Measurements from ENCODE around the gene TTBK2. TPM values are rescaled to one million over a fixed set of nuclear protein-coding genes. Genes with fewer than 3 reads are reported as not detected.

Gene TTBK2
- polyA plus RNA-seq, 4 donors: 0.45 to 5.3 (median 1.4) TPM

DNA sequence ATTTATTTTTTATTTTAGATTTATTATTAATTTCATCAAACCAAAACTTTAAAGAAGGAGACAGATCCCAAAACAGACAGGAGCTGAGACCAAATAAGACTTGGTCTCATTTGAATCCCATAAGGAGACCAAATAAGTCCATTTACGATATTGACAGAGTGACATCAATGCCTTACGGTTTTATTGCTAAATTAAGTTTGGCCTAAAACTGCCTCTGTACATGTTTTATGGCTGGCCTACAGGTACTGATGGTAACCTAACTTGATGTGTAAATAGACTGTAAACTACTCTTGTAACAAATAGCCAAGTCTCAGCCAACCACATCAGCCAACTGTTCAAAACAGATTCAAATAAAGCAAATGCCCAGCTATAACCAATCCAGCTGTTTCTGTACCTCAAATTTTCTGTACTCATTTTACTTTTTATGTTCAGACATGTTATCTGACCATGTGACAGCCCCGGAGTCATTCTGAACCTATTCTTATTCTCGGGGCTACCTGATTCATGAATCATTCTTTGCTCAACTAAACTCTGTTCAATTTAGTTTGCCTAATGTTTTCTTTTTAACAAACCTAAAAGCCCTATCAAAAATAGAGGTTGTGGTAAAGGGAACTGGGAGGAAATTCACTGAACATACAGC is 94.2 kb downstream of the TTBK2 start:
- peaks cover 0 to 4% (median 0%) of the 10 kb centered on the region in 3 donors for H3K36me3 ChIP-seq (ENCODE audit: control insufficient read depth in 3 of 3, insufficient read depth in 2 of 3, low read depth in 1 of 3, low read length in 3 of 3)

DNA sequence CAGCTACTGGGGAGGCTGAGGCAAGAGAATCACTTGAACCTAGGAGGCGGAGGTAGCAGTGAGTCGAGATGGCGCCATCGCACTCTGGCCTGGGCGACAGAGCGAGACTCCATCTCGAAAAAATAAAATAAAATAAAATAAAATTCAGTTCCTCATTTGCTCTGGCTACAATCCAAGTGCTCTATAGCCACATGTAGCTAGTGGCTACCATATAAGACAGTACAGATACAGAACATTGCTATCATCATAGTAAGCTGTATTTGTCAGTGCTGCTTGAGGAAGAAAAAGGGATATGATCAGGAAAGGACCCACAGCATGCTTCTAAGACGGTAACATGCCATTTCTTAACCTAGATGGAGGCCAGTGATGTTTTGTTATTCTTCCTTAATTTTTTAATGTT is 95.0 kb downstream of the TTBK2 start:
- Histone ChIP-seq H3K4me3 (ENCODE audit: low read depth in 1 of 3, low read length in 3 of 3) (no peak overlapping the region), H3K27ac (ENCODE audit: low read depth in 1 of 3, low read length in 2 of 3) (no peak overlapping the region)
- WGBS, 3 donors: 96 to 97% (median 96%) methylated on average over 8 of the region's 8 CpGs

More for the DNA sequence above, 94.2 kb downstream of the TTBK2 start:
- H3K4me1 ChIP-seq (ENCODE audit: control insufficient read depth in 3 of 3, insufficient read depth in 2 of 3, low read depth in 1 of 3, low read length in 2 of 3): no peaks in the 10 kb centered on the region
- no peak overlapping the region for H3K4me3 ChIP-seq (ENCODE audit: low read depth in 1 of 3, low read length in 3 of 3)
- no peaks in the 10 kb centered on the region for H3K9me3 ChIP-seq (ENCODE audit: control insufficient read depth in 2 of 2, insufficient read depth in 1 of 2, low read depth in 1 of 2, low read length in 1 of 2)
- peak in 1 of 2 donors; percentile 5 for DNase-seq
- WGBS, 3 donors: 72 to 80% (median 73%) methylated on average over 4 of the region's 4 CpGs
- no peak overlapping the region for H3K27ac ChIP-seq (ENCODE audit: low read depth in 1 of 3, low read length in 2 of 3)
- no peaks in the 10 kb centered on the region for H3K27me3 ChIP-seq (ENCODE audit: control insufficient read depth in 3 of 3, insufficient read depth in 3 of 3, low read length in 3 of 3)
- no peak for FAIRE-seq

DNA sequence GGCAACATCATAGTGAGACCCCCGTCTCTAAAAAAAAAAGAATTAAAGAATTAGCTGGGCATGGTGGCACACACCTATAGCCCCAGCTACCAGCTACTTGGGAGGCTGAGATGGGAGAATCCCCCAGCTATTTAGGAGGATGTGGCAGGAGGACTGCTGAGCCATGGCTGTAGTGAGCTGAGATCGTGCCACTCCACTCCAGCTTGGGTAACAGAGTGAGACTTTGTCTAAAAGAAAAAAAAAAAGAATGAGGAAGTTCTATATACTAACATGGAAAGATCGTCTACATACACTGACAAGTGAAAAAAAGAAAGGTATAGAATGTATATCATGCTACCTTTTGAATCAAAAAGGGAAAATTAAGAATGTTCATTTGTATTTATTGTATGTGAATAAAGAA is 99.8 kb downstream of the TTBK2 start:
- no peak overlapping the region for H3K27ac ChIP-seq (ENCODE audit: low read depth in 1 of 3, low read length in 2 of 3)
- DNase-seq (no peak), FAIRE-seq (no peak)
- H3K9me3 ChIP-seq (ENCODE audit: control insufficient read depth in 2 of 2, insufficient read depth in 1 of 2, low read depth in 1 of 2, low read length in 1 of 2): no peaks in the 10 kb centered on the region
- no peaks in the 10 kb centered on the region for H3K4me1 ChIP-seq (ENCODE audit: control insufficient read depth in 3 of 3, insufficient read depth in 2 of 3, low read depth in 1 of 3, low read length in 2 of 3)
- H3K36me3 ChIP-seq (ENCODE audit: control insufficient read depth in 3 of 3, insufficient read depth in 2 of 3, low read depth in 1 of 3, low read length in 3 of 3): peaks cover 0 to 6% (median 0%) of the 10 kb centered on the region in 3 donors
- 88 to 95% (median 89%) methylated on average over 3 of the region's 3 CpGs for WGBS, 3 donors
- H3K27me3 ChIP-seq (ENCODE audit: control insufficient read depth in 3 of 3, insufficient read depth in 3 of 3, low read length in 3 of 3): no peaks in the 10 kb centered on the region
- no peak overlapping the region for H3K4me3 ChIP-seq (ENCODE audit: low read depth in 1 of 3, low read length in 3 of 3)

More for the DNA sequence above, 95.0 kb downstream of the TTBK2 start:
- H3K4me1 ChIP-seq (ENCODE audit: control insufficient read depth in 3 of 3, insufficient read depth in 2 of 3, low read depth in 1 of 3, low read length in 2 of 3): no peaks in the 10 kb centered on the region
- no peak for DNase-seq
- no peaks in the 10 kb centered on the region for H3K27me3 ChIP-seq (ENCODE audit: control insufficient read depth in 3 of 3, insufficient read depth in 3 of 3, low read length in 3 of 3)
- H3K36me3 ChIP-seq (ENCODE audit: control insufficient read depth in 3 of 3, insufficient read depth in 2 of 3, low read depth in 1 of 3, low read length in 3 of 3): peaks cover 0 to 6% (median 0%) of the 10 kb centered on the region in 3 donors
- H3K9me3 ChIP-seq (ENCODE audit: control insufficient read depth in 2 of 2, insufficient read depth in 1 of 2, low read depth in 1 of 2, low read length in 1 of 2): no peaks in the 10 kb centered on the region
- no peak for FAIRE-seq

DNA sequence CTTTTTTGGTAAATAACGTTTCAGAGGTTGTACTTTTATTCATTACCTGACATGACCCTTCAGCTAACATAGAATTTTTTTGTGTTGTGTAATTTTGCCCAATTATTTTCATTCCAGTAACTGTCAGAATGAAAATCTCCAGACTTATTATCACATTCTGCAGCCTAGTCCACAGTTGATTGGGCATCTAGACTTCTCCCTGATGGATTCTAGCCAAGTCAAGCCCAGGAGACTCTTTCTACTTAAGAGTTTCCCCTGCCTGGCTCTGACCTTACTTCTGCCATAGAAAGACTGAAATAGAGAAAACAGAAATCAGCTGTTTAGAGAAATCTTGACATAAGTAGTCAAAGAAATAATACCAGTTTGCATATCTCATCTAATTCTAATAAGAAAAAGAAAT is 100.8 kb downstream of the TTBK2 start:
- Histone ChIP-seq H3K4me1 (ENCODE audit: control insufficient read depth in 3 of 3, insufficient read depth in 2 of 3, low read depth in 1 of 3, low read length in 2 of 3) (no peaks in the 10 kb centered on the region), H3K27ac (ENCODE audit: low read depth in 1 of 3, low read length in 2 of 3) (no peak overlapping the region), H3K4me3 (ENCODE audit: low read depth in 1 of 3, low read length in 3 of 3) (no peak overlapping the region), H3K9me3 (ENCODE audit: control insufficient read depth in 2 of 2, insufficient read depth in 1 of 2, low read depth in 1 of 2, low read length in 1 of 2) (no peaks in the 10 kb centered on the region), H3K27me3 (ENCODE audit: control insufficient read depth in 3 of 3, insufficient read depth in 3 of 3, low read length in 3 of 3) (no peaks in the 10 kb centered on the region), H3K36me3 (ENCODE audit: control insufficient read depth in 3 of 3, insufficient read depth in 2 of 3, low read depth in 1 of 3, low read length in 3 of 3) (peaks cover 0 to 6% (median 0%) of the 10 kb centered on the region in 3 donors)
- no peak for FAIRE-seq
- DNase-seq: no peak
- 77 to 87% (median 80%) methylated on average over 1 of the region's 1 CpG for WGBS, 3 donors

DNA sequence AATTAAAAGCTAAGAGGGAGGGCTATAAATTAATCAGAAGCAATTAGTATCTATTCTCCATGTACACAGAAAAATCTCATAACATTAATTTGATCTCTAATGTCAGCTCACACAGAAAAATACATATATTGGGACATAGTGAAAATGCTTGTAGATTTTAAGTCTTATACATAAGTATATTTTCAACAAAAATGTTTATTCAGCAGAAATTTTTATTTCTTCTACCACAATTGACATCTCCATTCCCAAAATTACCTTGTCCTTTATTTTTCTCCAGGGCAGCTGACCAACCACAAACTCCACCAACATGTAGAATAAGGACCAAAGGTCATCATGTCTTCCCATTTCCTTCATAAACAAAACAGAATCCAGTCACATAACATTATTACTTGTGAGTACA is 109.1 kb downstream of the TTBK2 start:
- DNase-seq (no peak), FAIRE-seq (no peak)
- no peak overlapping the region for H3K27ac ChIP-seq (ENCODE audit: low read depth in 1 of 3, low read length in 2 of 3)
- H3K4me1 ChIP-seq (ENCODE audit: control insufficient read depth in 3 of 3, insufficient read depth in 2 of 3, low read depth in 1 of 3, low read length in 2 of 3): no peaks in the 10 kb centered on the region
- no peak overlapping the region for H3K4me3 ChIP-seq (ENCODE audit: low read depth in 1 of 3, low read length in 3 of 3)
- H3K9me3 ChIP-seq (ENCODE audit: control insufficient read depth in 2 of 2, insufficient read depth in 1 of 2, low read depth in 1 of 2, low read length in 1 of 2): no peaks in the 10 kb centered on the region
- H3K27me3 ChIP-seq (ENCODE audit: control insufficient read depth in 3 of 3, insufficient read depth in 3 of 3, low read length in 3 of 3): no peaks in the 10 kb centered on the region
- peaks cover 0 to 5% (median 1%) of the 10 kb centered on the region in 3 donors for H3K36me3 ChIP-seq (ENCODE audit: control insufficient read depth in 3 of 3, insufficient read depth in 2 of 3, low read depth in 1 of 3, low read length in 3 of 3)

DNA sequence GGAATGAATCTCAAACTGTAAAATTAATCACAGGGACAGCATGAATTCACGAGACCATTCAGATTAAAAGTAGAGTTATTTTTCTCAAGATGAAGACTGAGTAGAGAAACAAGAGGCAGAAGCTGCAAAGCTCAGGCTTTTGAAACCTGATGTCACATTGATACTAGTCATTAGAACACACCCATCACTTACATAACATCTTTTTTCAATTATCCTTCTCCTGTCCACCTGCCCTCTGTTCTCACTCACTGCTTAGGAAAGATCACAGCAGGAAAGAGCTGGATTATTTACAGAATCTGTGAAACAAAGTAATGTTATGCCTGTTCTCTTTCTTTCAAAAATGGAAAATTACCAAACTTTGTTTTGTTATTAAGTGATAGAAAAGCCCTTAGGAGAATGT is 111.7 kb downstream of the TTBK2 start:
- H3K4me1 ChIP-seq (ENCODE audit: control insufficient read depth in 3 of 3, insufficient read depth in 2 of 3, low read depth in 1 of 3, low read length in 2 of 3): no peaks in the 10 kb centered on the region
- DNase-seq: no peak

DNA sequence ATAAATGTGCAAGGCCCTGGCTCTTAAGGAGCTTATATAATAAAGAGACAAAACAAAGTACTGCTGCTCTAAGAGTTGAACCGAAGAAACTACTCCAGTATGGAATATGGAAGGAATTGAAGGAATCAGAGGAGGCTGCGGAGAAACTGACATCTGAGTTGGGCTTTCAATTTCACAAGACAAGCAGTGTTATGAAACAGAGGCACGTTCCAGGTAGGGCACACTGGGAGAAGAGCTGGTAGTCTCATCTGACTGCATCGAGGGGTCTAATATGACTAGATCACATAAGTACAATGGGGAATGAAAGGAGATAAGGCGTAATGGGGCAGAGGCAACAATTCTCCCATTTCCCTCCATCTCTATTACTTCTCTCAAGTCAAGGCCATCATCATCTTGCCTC is 115.3 kb downstream of the TTBK2 start:
- H3K4me1 ChIP-seq (ENCODE audit: control insufficient read depth in 3 of 3, insufficient read depth in 2 of 3, low read depth in 1 of 3, low read length in 2 of 3): no peaks in the 10 kb centered on the region
- H3K27ac ChIP-seq (ENCODE audit: low read depth in 1 of 3, low read length in 2 of 3): no peak overlapping the region
- WGBS, 3 donors: 95 to 98% (median 95%) methylated on average over 5 of the region's 5 CpGs
- FAIRE-seq (no peak), DNase-seq (no peak)
- H3K4me3 ChIP-seq (ENCODE audit: low read depth in 1 of 3, low read length in 3 of 3): no peak overlapping the region
- no peaks in the 10 kb centered on the region for H3K27me3 ChIP-seq (ENCODE audit: control insufficient read depth in 3 of 3, insufficient read depth in 3 of 3, low read length in 3 of 3)
- peaks cover 0 to 16% (median 0%) of the 10 kb centered on the region in 3 donors for H3K36me3 ChIP-seq (ENCODE audit: control insufficient read depth in 3 of 3, insufficient read depth in 2 of 3, low read depth in 1 of 3, low read length in 3 of 3)
- no peaks in the 10 kb centered on the region for H3K9me3 ChIP-seq (ENCODE audit: control insufficient read depth in 2 of 2, insufficient read depth in 1 of 2, low read depth in 1 of 2, low read length in 1 of 2)

More for the DNA sequence above, 111.7 kb downstream of the TTBK2 start:
- H3K27me3 ChIP-seq (ENCODE audit: control insufficient read depth in 3 of 3, insufficient read depth in 3 of 3, low read length in 3 of 3): no peaks in the 10 kb centered on the region
- H3K36me3 ChIP-seq (ENCODE audit: control insufficient read depth in 3 of 3, insufficient read depth in 2 of 3, low read depth in 1 of 3, low read length in 3 of 3): peaks cover 0 to 5% (median 1%) of the 10 kb centered on the region in 3 donors
- 95 to 100% (median 97%) methylated on average over 1 of the region's 1 CpG for WGBS, 3 donors
- H3K9me3 ChIP-seq (ENCODE audit: control insufficient read depth in 2 of 2, insufficient read depth in 1 of 2, low read depth in 1 of 2, low read length in 1 of 2): no peaks in the 10 kb centered on the region
- no peak for FAIRE-seq
- H3K27ac ChIP-seq (ENCODE audit: low read depth in 1 of 3, low read length in 2 of 3): no peak overlapping the region
- no peak overlapping the region for H3K4me3 ChIP-seq (ENCODE audit: low read depth in 1 of 3, low read length in 3 of 3)

DNA sequence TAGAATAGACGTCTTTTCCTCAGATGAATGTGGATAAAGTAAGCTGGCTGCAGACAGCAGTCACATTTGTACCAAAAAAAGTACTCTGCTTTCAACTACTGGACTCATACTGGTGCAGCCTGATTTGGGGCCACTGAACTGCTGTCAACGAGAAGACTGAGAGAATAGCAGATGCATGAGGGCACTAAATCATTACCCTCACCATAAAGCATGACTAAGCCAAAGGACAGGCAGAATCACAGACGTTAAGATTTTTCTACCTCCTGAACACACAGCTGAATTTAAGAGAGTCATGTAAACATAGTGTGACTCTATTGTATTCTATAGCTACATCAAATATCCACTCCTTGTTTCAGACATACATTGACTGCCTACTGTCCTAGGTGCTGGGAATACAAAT is 115.8 kb downstream of the TTBK2 start:
- Histone ChIP-seq H3K27me3 (ENCODE audit: control insufficient read depth in 3 of 3, insufficient read depth in 3 of 3, low read length in 3 of 3) (no peaks in the 10 kb centered on the region), H3K9me3 (ENCODE audit: control insufficient read depth in 2 of 2, insufficient read depth in 1 of 2, low read depth in 1 of 2, low read length in 1 of 2) (no peaks in the 10 kb centered on the region), H3K4me3 (ENCODE audit: low read depth in 1 of 3, low read length in 3 of 3) (no peak overlapping the region), H3K4me1 (ENCODE audit: control insufficient read depth in 3 of 3, insufficient read depth in 2 of 3, low read depth in 1 of 3, low read length in 2 of 3) (no peaks in the 10 kb centered on the region), H3K36me3 (ENCODE audit: control insufficient read depth in 3 of 3, insufficient read depth in 2 of 3, low read depth in 1 of 3, low read length in 3 of 3) (peaks cover 0 to 16% (median 0%) of the 10 kb centered on the region in 3 donors), H3K27ac (ENCODE audit: low read depth in 1 of 3, low read length in 2 of 3) (no peak overlapping the region)
- DNase-seq: no peak
- 65 to 74% (median 73%) methylated on average over 3 of the region's 3 CpGs for WGBS, 3 donors
- FAIRE-seq: no peak

DNA sequence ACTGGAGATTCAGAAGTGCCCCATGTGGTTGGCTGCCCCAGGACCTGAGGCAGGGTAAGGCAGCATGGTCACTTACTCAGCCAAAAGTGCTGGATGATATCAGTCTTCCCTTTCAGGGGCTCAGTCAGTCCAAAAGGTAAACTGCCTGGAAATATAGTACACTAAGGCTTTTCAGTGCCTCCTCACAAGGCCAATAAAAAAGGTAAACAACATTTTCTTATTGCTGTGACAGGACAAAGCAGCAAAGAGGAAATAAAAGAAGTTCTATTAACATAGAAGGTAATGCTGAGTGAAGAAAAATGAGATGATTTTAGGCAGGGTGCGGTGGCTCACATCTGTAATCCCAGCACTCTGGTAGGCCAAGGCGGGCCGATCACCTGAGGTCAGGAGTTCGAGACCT is 117.1 kb downstream of the TTBK2 start:
- Histone ChIP-seq H3K36me3 (ENCODE audit: control insufficient read depth in 3 of 3, insufficient read depth in 2 of 3, low read depth in 1 of 3, low read length in 3 of 3) (peaks cover 0 to 16% (median 0%) of the 10 kb centered on the region in 3 donors), H3K4me1 (ENCODE audit: control insufficient read depth in 3 of 3, insufficient read depth in 2 of 3, low read depth in 1 of 3, low read length in 2 of 3) (no peaks in the 10 kb centered on the region), H3K4me3 (ENCODE audit: low read depth in 1 of 3, low read length in 3 of 3) (no peak overlapping the region), H3K9me3 (ENCODE audit: control insufficient read depth in 2 of 2, insufficient read depth in 1 of 2, low read depth in 1 of 2, low read length in 1 of 2) (no peaks in the 10 kb centered on the region), H3K27me3 (ENCODE audit: control insufficient read depth in 3 of 3, insufficient read depth in 3 of 3, low read length in 3 of 3) (no peaks in the 10 kb centered on the region), H3K27ac (ENCODE audit: low read depth in 1 of 3, low read length in 2 of 3) (no peak overlapping the region)
- WGBS, 3 donors: 97 to 100% (median 99%) methylated on average over 4 of the region's 4 CpGs
- FAIRE-seq (no peak), DNase-seq (no peak)
